Bladder microvascular endothelial cell (primary cell): Measurements from ENCODE around the gene MAOB. TPM values are rescaled to one million over a fixed set of nuclear protein-coding genes. Genes with fewer than 3 reads are reported as not detected.

Source experiments
- total RNA-seq: library from RNA; depleted of rRNA; stranded (reverse); fragments of >200 nt; gene quantifications from 2 replicates; pipeline ENCODE4 v1.2.3, GENCODE V29; 2014

MAOB gene
- not detected in 2 replicates for total RNA-seq

GRCh38 chrX:43882294-43882681, at the start of gene MAOB:
Gene MAOB (minus strand): TSS chrX:43882450. CDS start chrX:43882299, 151 bp downstream.

Other genes starting within 250 kb of the MAOB start
- gene MAOA, start 226.2 kb downstream of the MAOB start, total RNA-seq, result 13.6 and 203 TPM in 2 replicates
- gene NDP, start 90.9 kb upstream of the MAOB start, total RNA-seq, result not detected in 2 replicates